ENCODE results near the gene SSBP3. TPM values are rescaled to one million over a fixed set of nuclear protein-coding genes. Genes with fewer than 3 reads are reported as not detected.

SSBP3 gene
- total RNA-seq, 4 donors from 2014 or later, result 28.7 to 162 (median 37.0) TPM

DNA sequence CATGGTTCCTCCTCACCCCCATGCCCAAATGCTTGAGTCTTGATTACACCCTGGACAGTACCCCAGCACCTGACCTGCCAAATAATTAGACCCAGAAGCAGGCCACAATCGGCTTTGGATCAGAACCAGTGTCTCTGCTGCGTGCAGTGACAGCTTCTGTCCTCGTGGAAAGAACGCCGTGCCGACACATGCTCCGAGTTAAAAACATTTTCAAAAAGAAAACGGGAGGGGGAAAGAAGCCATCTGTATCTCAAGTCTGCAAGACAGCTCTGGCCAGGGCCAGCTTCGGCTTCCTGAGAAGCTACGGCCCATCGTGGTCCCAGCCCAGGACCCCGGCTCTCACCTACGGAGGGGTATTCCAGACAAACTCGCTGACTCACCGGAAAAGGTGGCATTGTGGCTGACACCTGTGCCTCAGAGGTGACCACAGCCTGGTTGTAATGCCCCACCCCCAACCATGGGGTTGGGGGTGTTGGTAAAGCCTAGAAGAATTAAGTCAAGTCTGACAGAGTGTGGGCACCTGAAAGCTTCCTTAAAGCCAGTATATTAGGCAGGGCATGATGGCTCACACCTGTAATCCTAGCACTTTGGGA lies 25.8 kb downstream of the SSBP3 start:
- in situ Hi-C loops (cut with MboI; ENCODE audit: low pct_ligation_motif_present in 1 of 4, low pct_unique_long_range_greater_than_20kb in 1 of 4, low sequenced_read_pairs in 3 of 4), result loop anchor here in 1 of 4 donors (25.0 kb wide), 1 partner anchor 193 kb away; no protein-coding TSS in a partner anchor
- WGBS, 2 donors (ENCODE audit: low coverage in 1 of 2), result 80 to 82% methylated on average over 1 to 15 of the region's 15 CpGs

DNA sequence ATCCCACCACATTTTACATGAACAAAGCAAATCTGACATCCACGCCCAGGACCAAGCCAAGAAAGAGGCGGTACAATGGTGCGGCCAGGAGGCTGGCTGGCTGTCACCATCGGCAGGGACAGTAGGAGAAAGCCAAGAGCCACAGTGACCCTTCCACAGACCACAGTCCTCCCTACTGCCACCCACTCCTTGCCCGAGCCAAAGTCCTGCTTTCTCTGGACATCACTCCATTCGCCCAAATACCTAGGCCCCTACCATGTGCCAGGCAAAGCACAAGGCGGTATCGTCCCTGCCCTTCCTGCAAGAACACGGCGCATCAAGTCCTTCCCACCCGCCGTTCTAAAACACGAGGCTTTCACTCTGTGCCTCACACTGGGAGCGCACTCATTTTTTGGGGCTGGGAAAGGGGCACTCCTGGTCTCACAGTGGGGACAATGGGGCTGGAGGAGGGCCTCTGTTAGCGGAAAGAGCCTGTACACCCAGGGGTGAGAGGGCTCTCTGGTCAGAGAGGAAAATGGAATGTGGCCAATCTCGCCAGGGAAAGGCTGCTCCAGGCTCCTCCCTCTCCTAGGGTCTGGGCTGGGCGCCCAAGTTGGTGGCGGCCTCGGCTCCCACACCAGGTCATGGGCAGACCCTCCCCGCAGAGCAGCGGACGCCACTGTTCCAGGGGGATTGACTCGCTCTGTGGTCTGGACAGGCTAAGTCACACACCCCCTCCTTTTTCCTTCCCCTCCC lies 26.5 kb downstream of the SSBP3 start:
- TF ChIP-seq EP300 (IDR thresholded peaks at IDR 0.05; ENCODE audit: low read depth), result no peak
- TF ChIP-seq POLR2AphosphoS5 (IDR thresholded peaks at IDR 0.05), result no peak
- no peak for TF ChIP-seq POLR2A (IDR thresholded peaks at IDR 0.05)
- TF ChIP-seq, protein P1, sequence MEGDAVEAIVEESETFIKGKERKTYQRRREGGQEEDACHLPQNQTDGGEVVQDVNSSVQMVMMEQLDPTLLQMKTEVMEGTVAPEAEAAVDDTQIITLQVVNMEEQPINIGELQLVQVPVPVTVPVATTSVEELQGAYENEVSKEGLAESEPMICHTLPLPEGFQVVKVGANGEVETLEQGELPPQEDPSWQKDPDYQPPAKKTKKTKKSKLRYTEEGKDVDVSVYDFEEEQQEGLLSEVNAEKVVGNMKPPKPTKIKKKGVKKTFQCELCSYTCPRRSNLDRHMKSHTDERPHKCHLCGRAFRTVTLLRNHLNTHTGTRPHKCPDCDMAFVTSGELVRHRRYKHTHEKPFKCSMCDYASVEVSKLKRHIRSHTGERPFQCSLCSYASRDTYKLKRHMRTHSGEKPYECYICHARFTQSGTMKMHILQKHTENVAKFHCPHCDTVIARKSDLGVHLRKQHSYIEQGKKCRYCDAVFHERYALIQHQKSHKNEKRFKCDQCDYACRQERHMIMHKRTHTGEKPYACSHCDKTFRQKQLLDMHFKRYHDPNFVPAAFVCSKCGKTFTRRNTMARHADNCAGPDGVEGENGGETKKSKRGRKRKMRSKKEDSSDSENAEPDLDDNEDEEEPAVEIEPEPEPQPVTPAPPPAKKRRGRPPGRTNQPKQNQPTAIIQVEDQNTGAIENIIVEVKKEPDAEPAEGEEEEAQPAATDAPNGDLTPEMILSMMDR (IDR thresholded peaks at IDR 0.05), result no peak
- Histone ChIP-seq H3K36me3 (peaks cover 0 to 6% (median 0%) of the 10 kb centered on the region in 4 donors), H3K9me3 (no peaks in the 10 kb centered on the region), H3K4me1 (peaks cover 13 to 58% (median 37%) of the 10 kb centered on the region in 4 donors), H3K27me3 (no peaks in the 10 kb centered on the region), H3K27ac (peak overlapping the region in 1 of 4 donors; percentile 14), H3K4me3 (no peak overlapping the region)
- 83 to 87% methylated on average over 13 to 23 of the region's 23 CpGs for WGBS, 2 donors (ENCODE audit: low coverage in 1 of 2)
- DNase-seq, result no peak
- intact Hi-C loops (cut with DNase I; ENCODE audit: low total_unique reads), result no loop called here
- in situ Hi-C loops (cut with MboI; ENCODE audit: low pct_ligation_motif_present in 1 of 4, low pct_unique_long_range_greater_than_20kb in 1 of 4, low sequenced_read_pairs in 3 of 4), result loop anchor here in 1 of 4 donors (25.0 kb wide), 1 partner anchor 192 kb away; no protein-coding TSS in a partner anchor

More for the DNA sequence above, 25.8 kb downstream of the SSBP3 start:
- Histone ChIP-seq H3K9me3 (no peaks in the 10 kb centered on the region), H3K27ac (peak overlapping the region in 1 of 4 donors; percentile 14), H3K4me1 (peaks cover 15 to 62% (median 41%) of the 10 kb centered on the region in 4 donors), H3K27me3 (no peaks in the 10 kb centered on the region), H3K4me3 (no peak overlapping the region), H3K36me3 (peaks cover 0 to 6% (median 0%) of the 10 kb centered on the region in 4 donors)
- DNase-seq, result no peak
- TF ChIP-seq EP300 (IDR thresholded peaks at IDR 0.05; ENCODE audit: low read depth), result no peak
- TF ChIP-seq, protein P1 (IDR thresholded peaks at IDR 0.05), result no peak
- no peak for TF ChIP-seq POLR2AphosphoS5 (IDR thresholded peaks at IDR 0.05)
- TF ChIP-seq POLR2A (IDR thresholded peaks at IDR 0.05), result no peak
- intact Hi-C loops (cut with DNase I; ENCODE audit: low total_unique reads), result no loop called here

DNA sequence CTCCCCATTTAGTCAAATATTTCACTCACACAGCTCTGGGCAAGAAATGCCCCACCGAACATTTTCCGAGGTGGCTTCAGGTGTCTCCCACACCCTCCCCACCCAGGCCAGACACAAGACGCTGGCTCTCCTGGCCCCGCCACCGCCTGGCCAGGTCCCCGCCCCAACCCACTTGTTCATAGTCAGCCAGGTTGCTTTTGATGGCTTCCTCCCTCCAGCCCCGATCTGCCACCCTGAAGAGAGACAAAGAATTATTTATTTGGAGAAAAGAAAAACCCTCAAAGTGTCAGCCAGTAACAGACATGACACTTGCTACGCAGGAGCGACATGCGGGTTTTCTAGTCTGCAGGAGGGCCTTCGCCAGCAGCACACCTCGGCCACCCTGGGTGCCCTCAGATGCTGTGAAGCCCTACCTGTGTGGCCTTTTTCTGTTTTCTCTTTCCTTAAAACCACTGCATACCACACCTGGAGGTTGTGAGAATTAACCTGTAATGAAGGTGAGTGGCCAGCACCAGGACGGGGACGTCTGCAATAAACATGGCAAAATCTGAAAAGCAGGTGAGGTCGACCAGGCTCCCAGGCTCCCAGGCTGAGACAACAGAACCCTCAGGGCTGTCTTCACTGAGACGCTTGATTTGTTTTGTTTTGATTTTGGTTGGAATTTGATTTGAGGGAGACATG lies 27.2 kb downstream of the SSBP3 start:
- 88 to 91% methylated on average over 7 to 16 of the region's 16 CpGs for WGBS, 2 donors (ENCODE audit: low coverage in 1 of 2)
- Histone ChIP-seq H3K27ac (no peak overlapping the region), H3K36me3 (peaks cover 0 to 6% (median 0%) of the 10 kb centered on the region in 4 donors), H3K4me3 (no peak overlapping the region), H3K9me3 (no peaks in the 10 kb centered on the region), H3K27me3 (no peaks in the 10 kb centered on the region), H3K4me1 (peaks cover 11 to 52% (median 33%) of the 10 kb centered on the region in 4 donors)
- TF ChIP-seq POLR2AphosphoS5 (IDR thresholded peaks at IDR 0.05) (no peak), POLR2A (IDR thresholded peaks at IDR 0.05) (no peak), EP300 (IDR thresholded peaks at IDR 0.05; ENCODE audit: low read depth) (no peak)
- TF ChIP-seq, protein P1 (IDR thresholded peaks at IDR 0.05), result no peak
- in situ Hi-C loops (cut with MboI; ENCODE audit: low pct_ligation_motif_present in 1 of 4, low pct_unique_long_range_greater_than_20kb in 1 of 4, low sequenced_read_pairs in 3 of 4) (loop anchor here in 1 of 4 donors (25.0 kb wide), 1 partner anchor 192 kb away; no protein-coding TSS in a partner anchor), intact Hi-C loops (cut with DNase I; ENCODE audit: low total_unique reads) (no loop called here)
- no peak for DNase-seq
